Measurements from ENCODE around the gene ZSCAN10.

DNA sequence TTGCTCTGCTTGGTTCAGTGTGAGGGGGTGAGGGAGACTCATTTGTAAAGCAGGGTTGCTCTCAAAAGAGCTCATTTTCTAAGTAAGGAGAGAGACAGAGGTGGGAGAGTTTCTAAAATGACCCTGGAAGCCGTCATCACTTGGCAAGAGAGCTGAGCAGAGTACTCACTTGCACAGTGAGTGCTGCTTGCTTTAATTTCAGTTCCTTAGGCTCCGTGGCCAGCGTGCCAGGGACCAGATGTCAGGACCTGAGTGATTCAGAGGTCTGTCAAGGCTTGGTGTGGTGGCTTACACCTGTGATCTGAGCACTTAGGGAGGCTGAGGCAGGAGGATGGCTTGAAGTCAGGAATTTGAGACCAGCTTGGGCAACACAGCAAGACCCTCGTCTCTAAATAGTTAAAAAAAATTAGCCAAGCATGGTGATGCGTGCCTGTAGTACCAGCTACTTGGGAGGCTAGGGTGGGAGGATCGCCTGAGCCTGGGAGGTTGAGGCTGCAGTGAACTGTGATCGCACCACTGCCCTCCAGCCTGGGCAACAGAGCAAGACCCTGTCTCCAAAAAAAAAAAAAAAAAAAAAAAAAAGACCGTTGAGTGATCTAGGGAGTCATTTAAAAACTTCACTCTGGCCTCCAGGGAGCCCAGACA, 24.0 kb upstream of the ZSCAN10 start:
- no peak for TF ChIP-seq CTCF (IDR thresholded peaks at IDR 0.05; ENCODE audit: insufficient read depth, low read length)
- TF ChIP-seq POLR2AphosphoS5 (IDR thresholded peaks at IDR 0.05; ENCODE audit: low read depth) = no peak
- no peak for TF ChIP-seq SPI1 (IDR thresholded peaks at IDR 0.05; ENCODE audit: borderline replicate concordance, low read depth)
